Thyroid gland (tissue), 4 donors: ENCODE results near the gene MYH14. TPM values are rescaled to one million over a fixed set of nuclear protein-coding genes. Genes with fewer than 3 reads are reported as not detected.

ENCODE experiments used
- DNase-seq, 2 donors: peaks; one replicate each; pipeline ENCODE4 v3.0.0-alpha.2; 2019
- H3K27ac ChIP-seq, 3 donors: fragments of 200-600 bp; sonication (generic); 1 replicate in 2 of 3; 2 replicates in 1 of 3; pipeline ENCODE4 v1.5.1; 2016 to 2019; ENCODE audit warnings: mild to moderate bottlenecking in 1 of 3, moderate library complexity in 1 of 3
- H3K27me3 ChIP-seq: fragments of 200-600 bp; sonication (generic); one replicate; pipeline ENCODE4 v1.5.1; 2019
- H3K36me3 ChIP-seq, 2 donors: fragments of 200-600 bp; sonication (generic); one replicate each; pipeline ENCODE4 v1.5.1; 2016 to 2019
- H3K4me1 ChIP-seq, 2 donors: fragments of 200-600 bp; sonication (generic); one replicate each; pipeline ENCODE4 v1.5.1; 2017 to 2019
- H3K4me3 ChIP-seq, 3 donors: fragments of 200-600 bp; sonication (generic); replicated peaks in 1 of 3; 1 replicate in 2 of 3; 2 replicates in 1 of 3; pipeline ENCODE4 v1.5.1; 2016; ENCODE audit warnings: mild to moderate bottlenecking in 1 of 3
- H3K9me3 ChIP-seq: fragments of 200-600 bp; sonication (generic); one replicate; pipeline ENCODE4 v1.5.1; 2017
- POLR2A ChIP-seq, 2 donors: fragments of 450-650 bp; IDR thresholded peaks; one replicate each; pipeline ENCODE4 v1.6.1; 2017; ENCODE audit warnings: antibody characterized with exemption in 2 of 2, mild to moderate bottlenecking in 2 of 2, moderate library complexity in 1 of 2
- WGBS, 2 donors: methylation state at CpG; one replicate each; pipeline ENCODE4 v1.1.5; 2017; 5-methylcytosine and 5-hydroxymethylcytosine counted together
- intact Hi-C: fragments of 100-400 bp; cut with DNase I; formaldehyde crosslinking; loops from one replicate; pipeline ENCODE4 v1.15.1; 2023
- total RNA-seq, 4 donors: library from RNA; depleted of rRNA; stranded (reverse); fragments of >200 nt; gene quantifications; one replicate each; pipeline ENCODE4 v1.2.3, GENCODE V29; 2016
- TF ChIP-seq, protein P1 (sequence below), 6 experiments: fragments of 200-600 bp in 3 of 6; fragments of 450-650 bp in 3 of 6; sonication (generic) in 3 of 6; IDR thresholded peaks; one replicate each; pipeline ENCODE4 v1.5.1; 2016 to 2019; ENCODE audit warnings: antibody characterized with exemption in 6 of 6, mild to moderate bottlenecking in 2 of 6, inconsistent platforms in 1 of 6, moderate library complexity in 1 of 6

MYH14 gene
- total RNA-seq, 4 donors from 2014 or later: 130 to 361 (median 183) TPM

DNA sequence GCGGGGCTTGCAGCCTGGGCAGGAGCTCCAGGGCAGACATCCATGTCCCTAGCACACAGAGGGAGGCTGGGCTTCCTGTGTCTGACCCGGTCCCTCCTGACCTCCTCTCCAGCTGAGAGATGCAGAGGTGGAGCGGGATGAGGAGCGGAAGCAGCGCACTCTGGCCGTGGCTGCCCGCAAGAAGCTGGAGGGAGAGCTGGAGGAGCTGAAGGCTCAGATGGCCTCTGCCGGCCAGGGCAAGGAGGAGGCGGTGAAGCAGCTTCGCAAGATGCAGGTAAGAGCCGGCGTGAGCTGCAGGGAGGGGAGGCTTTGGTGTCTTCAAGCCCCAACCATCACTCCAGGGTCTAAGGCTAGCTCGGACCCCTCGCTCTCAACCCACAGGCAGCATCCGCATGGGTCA is 87.4 kb downstream of the MYH14 start:
- peaks cover 66 to 67% of the 10 kb centered on the region in 2 donors for H3K36me3 ChIP-seq
- no peaks in the 10 kb centered on the region for H3K9me3 ChIP-seq
- H3K4me1 ChIP-seq: no peaks in the 10 kb centered on the region
- TF ChIP-seq, protein P1, sequence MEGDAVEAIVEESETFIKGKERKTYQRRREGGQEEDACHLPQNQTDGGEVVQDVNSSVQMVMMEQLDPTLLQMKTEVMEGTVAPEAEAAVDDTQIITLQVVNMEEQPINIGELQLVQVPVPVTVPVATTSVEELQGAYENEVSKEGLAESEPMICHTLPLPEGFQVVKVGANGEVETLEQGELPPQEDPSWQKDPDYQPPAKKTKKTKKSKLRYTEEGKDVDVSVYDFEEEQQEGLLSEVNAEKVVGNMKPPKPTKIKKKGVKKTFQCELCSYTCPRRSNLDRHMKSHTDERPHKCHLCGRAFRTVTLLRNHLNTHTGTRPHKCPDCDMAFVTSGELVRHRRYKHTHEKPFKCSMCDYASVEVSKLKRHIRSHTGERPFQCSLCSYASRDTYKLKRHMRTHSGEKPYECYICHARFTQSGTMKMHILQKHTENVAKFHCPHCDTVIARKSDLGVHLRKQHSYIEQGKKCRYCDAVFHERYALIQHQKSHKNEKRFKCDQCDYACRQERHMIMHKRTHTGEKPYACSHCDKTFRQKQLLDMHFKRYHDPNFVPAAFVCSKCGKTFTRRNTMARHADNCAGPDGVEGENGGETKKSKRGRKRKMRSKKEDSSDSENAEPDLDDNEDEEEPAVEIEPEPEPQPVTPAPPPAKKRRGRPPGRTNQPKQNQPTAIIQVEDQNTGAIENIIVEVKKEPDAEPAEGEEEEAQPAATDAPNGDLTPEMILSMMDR (IDR thresholded peaks at IDR 0.05): no peak
- TF ChIP-seq POLR2A (IDR thresholded peaks at IDR 0.05): no peak
- H3K27ac ChIP-seq: no peak overlapping the region
- no peak overlapping the region for H3K4me3 ChIP-seq
- intact Hi-C loops: no loop called here
- DNase-seq: no peak
- 66 to 81% methylated on average over 15 of the region's 15 CpGs for WGBS, 2 donors
- H3K27me3 ChIP-seq: no peaks in the 10 kb centered on the region

DNA sequence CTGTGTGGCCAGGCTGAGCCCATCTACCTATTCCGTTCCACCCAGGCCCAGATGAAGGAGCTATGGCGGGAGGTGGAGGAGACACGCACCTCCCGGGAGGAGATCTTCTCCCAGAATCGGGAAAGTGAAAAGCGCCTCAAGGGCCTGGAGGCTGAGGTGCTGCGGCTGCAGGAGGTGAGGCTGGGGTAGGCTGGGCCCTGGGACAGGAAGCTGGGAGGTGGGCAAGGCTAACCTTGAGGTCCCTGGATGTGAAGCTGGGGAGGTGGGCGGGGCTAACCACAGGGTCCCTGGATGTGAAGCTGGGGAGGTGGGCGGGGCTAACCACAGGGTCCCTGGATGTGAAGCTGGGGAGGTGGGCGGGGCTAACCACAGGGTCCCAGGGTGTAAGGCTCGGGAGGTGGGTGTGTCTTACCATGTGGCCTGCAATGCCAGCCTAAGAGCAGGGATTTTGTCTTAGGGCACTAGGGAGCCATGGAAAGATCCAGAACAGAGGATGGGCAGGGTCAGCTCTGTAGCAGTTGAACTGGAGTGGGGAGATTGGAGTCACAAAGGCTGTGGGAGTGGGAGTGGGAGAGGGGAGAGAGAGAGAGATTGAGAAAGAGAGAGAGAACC is 88.9 kb downstream of the MYH14 start:
- DNase-seq: no peak
- WGBS, 2 donors: 87 to 91% methylated on average over 10 of the region's 11 CpGs
- H3K27ac ChIP-seq: no peak overlapping the region
- H3K36me3 ChIP-seq: peaks cover 51 to 56% of the 10 kb centered on the region in 2 donors
- TF ChIP-seq, protein P1 (IDR thresholded peaks at IDR 0.05): no peak
- no peak for TF ChIP-seq POLR2A (IDR thresholded peaks at IDR 0.05)
- H3K9me3 ChIP-seq: no peaks in the 10 kb centered on the region
- H3K27me3 ChIP-seq: no peaks in the 10 kb centered on the region
- intact Hi-C loops: no loop called here
- no peak overlapping the region for H3K4me3 ChIP-seq
- H3K4me1 ChIP-seq: no peaks in the 10 kb centered on the region

DNA sequence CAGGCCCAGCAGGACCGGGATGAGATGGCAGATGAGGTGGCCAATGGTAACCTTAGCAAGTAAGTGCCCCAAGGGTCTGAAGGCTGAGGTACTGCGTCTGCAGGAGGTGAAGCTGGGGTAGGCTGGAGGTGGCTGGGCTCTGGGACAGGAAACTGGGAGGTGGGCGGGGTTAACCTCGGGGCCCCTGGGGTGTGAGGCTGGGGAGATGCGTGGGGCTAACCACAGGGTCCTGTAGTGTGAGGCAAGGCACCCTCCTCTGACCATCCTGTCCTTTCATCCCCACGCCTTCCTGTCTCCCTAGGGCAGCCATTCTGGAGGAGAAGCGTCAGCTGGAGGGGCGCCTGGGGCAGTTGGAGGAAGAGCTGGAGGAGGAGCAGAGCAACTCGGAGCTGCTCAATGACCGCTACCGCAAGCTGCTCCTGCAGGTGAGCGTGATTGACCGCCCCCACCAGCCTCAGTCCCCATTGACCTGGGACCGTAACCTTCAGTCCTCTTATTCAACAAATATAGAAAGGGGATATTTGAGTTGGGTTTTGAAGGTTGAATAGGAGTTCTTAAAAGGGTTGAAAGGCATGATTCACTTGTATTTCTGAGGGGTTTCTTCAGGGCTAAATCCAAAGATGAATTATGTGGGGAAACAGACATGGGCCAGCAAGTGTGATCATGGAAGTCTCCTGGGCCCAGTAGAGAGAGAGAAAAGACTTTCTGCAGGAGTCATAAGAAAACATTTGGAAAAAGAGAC is 90.0 kb downstream of the MYH14 start:
- TF ChIP-seq POLR2A (IDR thresholded peaks at IDR 0.05): no peak
- TF ChIP-seq, protein P1 (IDR thresholded peaks at IDR 0.05): no peak
- intact Hi-C loops: no loop called here
- Histone ChIP-seq H3K4me3 (no peak overlapping the region), H3K27me3 (no peaks in the 10 kb centered on the region), H3K27ac (no peak overlapping the region), H3K4me1 (no peaks in the 10 kb centered on the region), H3K36me3 (peaks cover 40 to 53% of the 10 kb centered on the region in 2 donors), H3K9me3 (no peaks in the 10 kb centered on the region)
- 80 to 86% methylated on average over 14 of the region's 14 CpGs for WGBS, 2 donors
- no peak for DNase-seq

DNA sequence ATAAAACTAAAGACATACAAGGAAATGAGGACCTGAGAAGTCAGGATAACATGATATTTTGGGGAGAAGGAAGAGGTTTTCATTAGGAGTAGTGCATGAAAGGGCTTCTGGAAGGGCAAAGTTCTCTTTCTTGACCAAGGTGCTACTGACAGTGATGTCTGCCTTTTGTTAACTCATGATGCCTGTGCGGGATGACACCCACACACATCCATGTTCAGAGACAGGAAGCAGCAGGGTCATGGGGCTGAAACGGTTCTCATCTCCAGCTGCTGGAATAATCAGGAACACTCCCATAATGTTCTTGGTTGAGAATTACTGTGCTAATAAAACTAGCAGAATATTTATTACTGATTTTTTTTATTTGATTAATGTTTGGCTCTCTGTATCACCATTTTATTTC is 96.6 kb downstream of the MYH14 start:
- 67 to 73% methylated on average over 2 of the region's 2 CpGs for WGBS, 2 donors
- Histone ChIP-seq H3K4me3 (no peak overlapping the region), H3K36me3 (peaks cover 7 to 16% of the 10 kb centered on the region in 2 donors), H3K4me1 (no peaks in the 10 kb centered on the region), H3K27ac (no peak overlapping the region), H3K9me3 (no peaks in the 10 kb centered on the region), H3K27me3 (no peaks in the 10 kb centered on the region)
- DNase-seq: no peak
- intact Hi-C loops: no loop called here
- TF ChIP-seq, protein P1 (IDR thresholded peaks at IDR 0.05): no peak
- no peak for TF ChIP-seq POLR2A (IDR thresholded peaks at IDR 0.05)
